Memory B cell (primary cell): ENCODE measurements around the gene TMEM184B.

ENCODE experiments used
- ATAC-seq: fragments of 150-1000 bp; cut with Tn5 transposase; 2 replicates; pipeline ENCODE4 v1.10.0; 2021; ENCODE audit warnings: low read depth, mild to moderate bottlenecking, moderate library complexity
- DNase-seq, 2 donors: peaks; one replicate each; pipeline ENCODE4 v3.0.0; 2022; ENCODE audit warnings: low spot score in 2 of 2
- H3K27ac Mint-ChIP-seq: one replicate; pipeline ENCODE4 v1.8.0; 2022; ENCODE audit warnings: mild to moderate bottlenecking, moderate library complexity, mixed read lengths
- H3K27me3 Mint-ChIP-seq: one replicate; pipeline ENCODE4 v1.8.0; 2022; ENCODE audit warnings: mixed read lengths
- H3K36me3 Mint-ChIP-seq: one replicate; pipeline ENCODE4 v1.8.0; 2022; ENCODE audit warnings: mild to moderate bottlenecking, mixed read lengths
- H3K4me1 Mint-ChIP-seq: one replicate; pipeline ENCODE4 v1.8.0; 2022; ENCODE audit warnings: mixed read lengths
- H3K4me3 Mint-ChIP-seq: one replicate; pipeline ENCODE4 v1.8.0; 2022; ENCODE audit warnings: mild to moderate bottlenecking, moderate library complexity, mixed read lengths
- H3K9me3 Mint-ChIP-seq: one replicate; pipeline ENCODE4 v1.8.0; 2022; ENCODE audit warnings: mixed read lengths

The TMEM184B gene

GRCh38 chr22:38273135-38273826 lies 471 bp upstream of the TMEM184B start:
- DNase-seq (no peak), ATAC-seq (no peak)
- Mint-ChIP-seq H3K36me3 (no peaks in the 10 kb centered on the region), H3K27ac (peak overlapping the region; percentile 94), H3K4me3 (peak overlapping the region; percentile 99), H3K9me3 (no peaks in the 10 kb centered on the region), H3K27me3 (no peaks in the 10 kb centered on the region), H3K4me1 (peaks cover 18% of the 10 kb centered on the region)

DNA sequence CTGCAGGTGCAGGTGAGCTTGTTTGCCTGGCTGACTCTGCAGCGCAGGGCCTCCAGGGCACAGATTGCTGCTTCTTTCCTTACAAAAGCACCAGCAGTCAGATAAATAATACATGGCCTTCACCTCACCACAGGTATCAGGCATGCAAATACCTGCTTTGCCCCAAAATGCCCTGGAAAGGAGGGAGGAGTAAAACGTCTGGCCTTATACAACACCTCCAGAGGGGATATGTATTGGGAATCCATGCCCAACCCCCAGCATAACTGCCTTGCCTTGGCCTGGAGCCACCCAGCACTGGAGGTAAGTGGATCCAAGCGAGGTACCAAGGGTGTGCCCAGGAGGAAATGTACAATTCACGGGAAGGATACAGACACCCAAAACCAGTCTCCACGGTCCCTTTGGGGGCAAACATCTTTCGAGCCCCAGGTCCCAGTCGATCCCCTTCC lies 860 bp downstream of the TMEM184B start:
- ATAC-seq (peak; percentile 13), DNase-seq (no peak)
- Mint-ChIP-seq H3K27me3 (no peaks in the 10 kb centered on the region), H3K27ac (peak overlapping the region; percentile 47), H3K36me3 (no peaks in the 10 kb centered on the region), H3K4me3 (peak overlapping the region; percentile 87), H3K9me3 (no peaks in the 10 kb centered on the region), H3K4me1 (peaks cover 20% of the 10 kb centered on the region)

DNA sequence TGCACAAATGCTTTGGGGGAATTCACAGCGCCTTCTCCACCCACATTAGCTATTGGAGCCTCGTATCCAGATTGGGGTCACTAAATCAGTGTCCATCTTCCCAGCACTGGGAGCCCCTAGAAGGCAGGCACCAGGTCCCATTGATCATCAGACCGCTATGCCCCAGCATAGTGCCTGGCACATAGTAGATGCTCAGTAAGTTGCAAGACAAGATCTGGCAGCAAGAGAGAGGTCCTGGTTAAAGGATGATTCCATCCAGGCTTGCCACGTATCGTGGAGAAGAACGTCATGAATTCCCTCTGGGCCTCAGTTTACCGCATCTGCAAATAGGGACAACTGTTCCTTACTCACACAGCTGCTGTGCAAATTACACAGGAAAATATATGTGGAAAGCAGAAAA lies 1.7 kb downstream of the TMEM184B start:
- Mint-ChIP-seq H3K27me3 (no peaks in the 10 kb centered on the region), H3K36me3 (no peaks in the 10 kb centered on the region), H3K4me3 (no peak overlapping the region), H3K4me1 (peaks cover 20% of the 10 kb centered on the region), H3K27ac (no peak overlapping the region), H3K9me3 (no peaks in the 10 kb centered on the region)
- ATAC-seq (no peak), DNase-seq (no peak)

- H3K9me3 Mint-ChIP-seq = no peaks in the 10 kb centered on the region
- no peaks in the 10 kb centered on the region for H3K36me3 Mint-ChIP-seq
- H3K27me3 Mint-ChIP-seq = no peaks in the 10 kb centered on the region
- H3K4me3 Mint-ChIP-seq = no peak overlapping the region
- no peak overlapping the region for H3K27ac Mint-ChIP-seq
- peaks cover 20% of the 10 kb centered on the region for H3K4me1 Mint-ChIP-seq
- ATAC-seq (no peak), DNase-seq (no peak)
These were observed 2.5 kb downstream of the TMEM184B start for GRCh38 chr22:38270091-38270992.

GRCh38 chr22:38269466-38269865 lies 3.3 kb downstream of the TMEM184B start:
- H3K9me3 Mint-ChIP-seq = no peaks in the 10 kb centered on the region
- H3K36me3 Mint-ChIP-seq = no peaks in the 10 kb centered on the region
- H3K4me1 Mint-ChIP-seq = peaks cover 21% of the 10 kb centered on the region
- H3K4me3 Mint-ChIP-seq = no peak overlapping the region
- no peak for DNase-seq
- H3K27ac Mint-ChIP-seq = no peak overlapping the region
- H3K27me3 Mint-ChIP-seq = no peaks in the 10 kb centered on the region
- ATAC-seq = no peak

DNA sequence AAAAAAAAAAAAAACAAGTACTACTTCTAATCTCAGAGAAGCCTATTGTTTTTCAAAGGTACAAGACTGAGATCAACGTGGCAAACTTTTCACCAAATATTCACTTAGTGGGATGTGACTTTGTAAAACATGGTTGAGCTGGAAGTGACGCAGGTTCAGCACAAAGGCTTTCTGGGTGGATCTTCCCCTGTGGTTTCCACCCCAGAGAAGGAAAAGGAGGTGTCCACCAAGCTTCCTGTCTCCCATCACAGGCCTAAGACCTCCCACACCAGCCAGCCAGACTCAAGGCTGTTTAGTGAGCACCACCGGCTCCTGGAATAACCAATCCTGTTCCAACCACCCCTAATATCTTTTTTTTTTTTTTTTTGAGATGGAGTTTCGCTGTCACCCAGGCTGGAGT lies 5.7 kb downstream of the TMEM184B start:
- DNase-seq = no peak
- H3K4me1 Mint-ChIP-seq = peaks cover 18% of the 10 kb centered on the region

GRCh38 chr22:38266120-38266519 lies 6.7 kb downstream of the TMEM184B start:
- Mint-ChIP-seq H3K4me3 (no peak overlapping the region), H3K4me1 (peaks cover 19% of the 10 kb centered on the region), H3K27ac (no peak overlapping the region), H3K36me3 (no peaks in the 10 kb centered on the region), H3K9me3 (no peaks in the 10 kb centered on the region), H3K27me3 (no peaks in the 10 kb centered on the region)
- ATAC-seq = no peak
- no peak for DNase-seq

More for the DNA sequence above, 5.7 kb downstream of the TMEM184B start:
- ATAC-seq = peak; percentile 50
- Mint-ChIP-seq H3K27me3 (no peaks in the 10 kb centered on the region), H3K9me3 (no peaks in the 10 kb centered on the region), H3K4me3 (no peak overlapping the region), H3K27ac (no peak overlapping the region), H3K36me3 (no peaks in the 10 kb centered on the region)

DNA sequence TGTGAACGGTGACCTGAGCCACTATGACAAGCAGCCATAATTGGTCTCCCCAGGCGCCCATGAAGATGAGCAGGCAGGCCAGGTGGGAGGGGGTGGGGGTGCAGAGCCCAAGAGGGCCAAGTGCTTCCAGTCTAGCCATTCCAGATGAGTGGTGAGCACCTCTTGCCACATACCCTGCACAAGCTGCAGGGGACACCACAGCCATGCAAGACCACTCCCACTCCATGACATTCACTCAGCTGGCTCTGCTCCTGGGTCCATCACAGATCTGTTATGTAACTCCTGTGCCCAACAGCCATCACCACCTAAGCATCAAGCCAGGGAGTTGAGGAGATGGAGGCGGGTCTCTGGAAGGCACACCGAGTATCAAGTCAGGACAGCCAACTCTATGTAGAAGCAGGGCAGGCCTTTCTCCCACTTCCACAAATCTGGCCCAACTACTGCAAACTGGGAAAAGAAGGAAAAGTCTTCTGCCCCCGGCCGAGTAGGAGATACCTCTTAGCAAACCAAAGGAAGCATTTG lies 8.4 kb downstream of the TMEM184B start:
- no peaks in the 10 kb centered on the region for H3K9me3 Mint-ChIP-seq
- H3K4me1 Mint-ChIP-seq = peaks cover 26% of the 10 kb centered on the region
- no peak overlapping the region for H3K27ac Mint-ChIP-seq
- DNase-seq (no peak), ATAC-seq (no peak)
- H3K36me3 Mint-ChIP-seq = no peaks in the 10 kb centered on the region
- no peak overlapping the region for H3K4me3 Mint-ChIP-seq
- no peaks in the 10 kb centered on the region for H3K27me3 Mint-ChIP-seq

DNA sequence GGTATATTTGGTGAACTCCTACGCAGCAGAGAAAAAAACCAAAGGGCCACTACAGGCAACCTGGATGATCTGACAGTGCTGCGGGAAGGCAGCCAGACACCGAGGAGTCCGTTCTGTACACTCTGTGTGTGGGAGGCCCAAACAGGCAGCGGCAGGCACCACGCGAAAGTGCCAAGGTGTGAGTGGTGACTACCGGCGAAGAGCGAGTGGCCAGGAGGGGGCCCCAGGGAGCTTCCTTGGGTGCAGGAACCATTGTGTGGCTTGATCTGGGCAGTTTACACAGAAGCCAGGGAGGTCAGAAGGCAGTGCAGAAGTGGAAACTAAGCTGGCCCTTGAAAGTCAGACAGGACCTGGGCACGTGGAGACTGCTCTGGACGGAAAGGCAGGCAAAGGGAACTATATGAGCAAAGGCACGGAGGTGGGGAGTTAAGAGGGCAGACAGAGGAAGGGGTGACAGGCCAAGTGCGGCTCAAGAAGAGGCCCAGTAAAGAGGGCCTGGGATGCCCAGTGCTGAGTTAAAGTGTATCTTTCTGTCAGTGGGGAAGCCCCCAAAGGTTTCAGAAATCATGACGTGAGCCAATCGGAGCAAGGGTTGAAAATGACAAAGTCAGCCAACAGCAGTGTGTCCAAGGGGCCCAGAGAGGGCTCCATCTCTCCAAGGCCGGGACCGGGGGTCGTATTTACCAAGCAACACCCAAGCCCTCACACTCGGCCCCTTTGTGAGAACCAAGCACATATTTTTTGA lies 10.6 kb downstream of the TMEM184B start:
- Mint-ChIP-seq H3K9me3 (no peaks in the 10 kb centered on the region), H3K4me1 (peaks cover 26% of the 10 kb centered on the region), H3K27ac (peak overlapping the region; percentile 81), H3K4me3 (no peak overlapping the region), H3K27me3 (no peaks in the 10 kb centered on the region), H3K36me3 (no peaks in the 10 kb centered on the region)
- peak; percentile 32 to 42 for DNase-seq
- peak; percentile 27 for ATAC-seq

DNA sequence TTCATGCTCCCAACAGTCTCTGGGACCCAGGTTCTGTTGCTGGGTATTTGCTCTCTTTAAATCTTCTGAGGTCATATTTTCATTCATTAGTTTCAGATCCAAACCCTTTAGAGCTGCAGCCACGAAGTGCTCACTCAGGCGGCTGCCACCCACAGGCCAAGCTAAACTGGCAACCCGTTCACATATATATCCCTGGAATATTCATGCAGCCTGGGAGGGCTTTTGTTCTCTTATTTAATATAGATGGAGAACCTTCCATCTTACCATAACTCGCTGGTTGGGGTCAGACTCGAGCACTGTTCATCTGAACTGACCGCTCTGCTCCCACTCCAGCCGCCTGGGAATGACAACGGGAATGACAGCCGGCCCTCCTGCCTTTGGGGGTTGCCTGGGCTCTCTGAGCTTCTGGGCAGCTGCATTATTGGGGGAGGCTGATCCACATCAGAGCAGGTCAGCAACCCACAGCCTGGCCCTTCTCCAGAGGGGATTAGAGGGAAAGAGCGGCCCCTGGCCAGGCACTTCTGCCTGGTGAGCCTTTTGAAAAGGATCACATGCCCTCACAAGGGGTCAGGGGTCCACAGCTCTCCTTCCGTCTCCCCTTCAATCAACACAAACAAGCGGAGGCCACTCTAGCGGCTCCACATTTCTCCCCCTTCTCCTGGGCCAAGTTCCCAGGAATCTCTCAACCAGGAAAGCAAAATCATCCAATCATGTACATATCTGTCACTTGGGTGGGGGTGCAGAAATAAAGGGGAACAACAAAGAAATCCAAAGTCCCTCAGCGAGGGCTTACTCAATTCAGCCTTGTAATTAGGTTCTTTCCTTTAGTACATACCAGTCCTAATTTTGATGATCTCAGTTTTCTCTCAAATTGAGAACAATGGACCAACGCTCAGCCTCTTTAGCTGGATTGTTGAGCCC lies 11.8 kb downstream of the TMEM184B start:
- H3K4me1 Mint-ChIP-seq = peaks cover 26% of the 10 kb centered on the region
- H3K27me3 Mint-ChIP-seq = no peaks in the 10 kb centered on the region
- DNase-seq (no peak), ATAC-seq (peak; percentile 34)
- H3K36me3 Mint-ChIP-seq = no peaks in the 10 kb centered on the region
- peak overlapping the region; percentile 98 for H3K27ac Mint-ChIP-seq
- H3K4me3 Mint-ChIP-seq = peak overlapping the region; percentile 72
- no peaks in the 10 kb centered on the region for H3K9me3 Mint-ChIP-seq

GRCh38 chr22:38259370-38259769 lies 13.4 kb downstream of the TMEM184B start:
- DNase-seq (no peak), ATAC-seq (no peak)
- no peaks in the 10 kb centered on the region for H3K27me3 Mint-ChIP-seq
- H3K36me3 Mint-ChIP-seq = no peaks in the 10 kb centered on the region
- H3K4me3 Mint-ChIP-seq = peak overlapping the region; percentile 22
- H3K27ac Mint-ChIP-seq = peak overlapping the region; percentile 28
- peaks cover 24% of the 10 kb centered on the region for H3K4me1 Mint-ChIP-seq
- no peaks in the 10 kb centered on the region for H3K9me3 Mint-ChIP-seq

- Mint-ChIP-seq H3K36me3 (no peaks in the 10 kb centered on the region), H3K9me3 (no peaks in the 10 kb centered on the region), H3K27me3 (no peaks in the 10 kb centered on the region), H3K4me3 (no peak overlapping the region), H3K27ac (peak overlapping the region; percentile 28), H3K4me1 (peaks cover 24% of the 10 kb centered on the region)
- no peak for ATAC-seq
- DNase-seq = no peak
These were observed 13.9 kb downstream of the TMEM184B start for GRCh38 chr22:38258895-38259294.

DNA sequence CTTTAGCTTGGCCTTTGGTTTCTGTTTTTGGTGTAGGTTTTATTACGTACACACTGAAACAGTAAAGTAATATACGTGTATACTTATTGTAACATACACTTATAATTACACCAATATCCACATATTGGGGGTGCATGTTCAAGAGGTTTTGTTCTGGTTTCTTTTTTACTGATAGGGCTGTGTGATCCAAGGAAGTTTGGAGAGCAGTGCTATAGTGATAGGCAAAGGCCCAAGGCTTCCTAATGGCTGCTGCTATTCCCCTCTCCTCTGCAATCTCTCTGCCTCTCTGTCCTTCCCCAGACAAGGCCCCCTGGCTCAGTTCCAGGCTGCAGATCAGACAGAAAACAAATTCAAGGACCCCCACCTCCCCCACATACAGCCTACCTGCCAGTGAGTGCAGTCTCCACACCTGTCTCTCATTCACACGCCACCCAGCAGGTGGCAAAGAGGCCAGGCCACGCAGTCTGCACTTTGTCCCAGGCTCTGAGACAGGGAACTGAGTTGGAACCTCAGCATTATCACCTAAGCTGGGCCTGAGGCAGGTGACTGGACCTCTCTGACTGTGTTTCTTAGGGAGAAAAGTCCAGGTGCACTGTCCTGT lies 15.1 kb downstream of the TMEM184B start:
- Mint-ChIP-seq H3K27me3 (no peaks in the 10 kb centered on the region), H3K4me1 (peaks cover 21% of the 10 kb centered on the region)
- ATAC-seq = no peak

More for the DNA sequence above, 15.1 kb downstream of the TMEM184B start:
- no peaks in the 10 kb centered on the region for H3K36me3 Mint-ChIP-seq
- H3K9me3 Mint-ChIP-seq = no peaks in the 10 kb centered on the region
- no peak overlapping the region for H3K27ac Mint-ChIP-seq
- no peak for DNase-seq
- no peak overlapping the region for H3K4me3 Mint-ChIP-seq
